MM.1S (cell line): ENCODE results near the gene KIRREL2.

Source experiments
- DNase-seq: peaks from one replicate; pipeline ENCODE4 v3.0.0-alpha.2; 2015
- H2AFZ ChIP-seq: fragments of 300-600 bp; sonication (generic); 2 replicates; pipeline ENCODE4 v1.6.0; 2016; ENCODE audit warnings: antibody characterized with exemption, low read length
- H3F3A ChIP-seq: fragments of 300-600 bp; sonication (generic); 2 replicates; pipeline ENCODE4 v1.6.1; 2016; ENCODE audit warnings: mild to moderate bottlenecking, antibody characterized with exemption, low read length, moderate library complexity, mixed read lengths; ENCODE audit not compliant: insufficient read depth
- H3K27ac ChIP-seq: fragments of 300-600 bp; sonication (generic); 2 replicates; pipeline ENCODE4 v1.5.1; 2016; ENCODE audit warnings: mild to moderate bottlenecking, low read length
- H3K27me3 ChIP-seq: fragments of 300-600 bp; sonication (generic); replicated peaks from 2 replicates; pipeline ENCODE4 v1.6.0; 2016; ENCODE audit warnings: low read length; ENCODE audit not compliant: insufficient read depth
- H3K36me3 ChIP-seq: fragments of 300-600 bp; sonication (generic); replicated peaks from 2 replicates; pipeline ENCODE4 v1.6.1; 2016; ENCODE audit warnings: mild to moderate bottlenecking, low read length, mixed read lengths; ENCODE audit not compliant: insufficient read depth
- H3K4me1 ChIP-seq: fragments of 300-600 bp; sonication (generic); 2 replicates; pipeline ENCODE4 v1.6.1; 2016; ENCODE audit warnings: low read length, mixed read lengths
- H3K4me2 ChIP-seq: fragments of 300-600 bp; sonication (generic); 2 replicates; pipeline ENCODE4 v1.6.0; 2016; ENCODE audit warnings: low read depth, low read length
- H3K4me3 ChIP-seq: fragments of 300-600 bp; sonication (generic); 2 replicates; pipeline ENCODE4 v1.5.1; 2016; ENCODE audit warnings: low read length, mixed read lengths
- H3K79me2 ChIP-seq: fragments of 300-600 bp; sonication (generic); 2 replicates; pipeline ENCODE4 v1.6.1; 2016; ENCODE audit warnings: mixed run types, low read length, mixed read lengths
- H3K9ac ChIP-seq: fragments of 300-600 bp; sonication (generic); 2 replicates; pipeline ENCODE4 v1.6.1; 2016; ENCODE audit warnings: low read length, mixed read lengths
- H3K9me2 ChIP-seq: fragments of 300-600 bp; sonication (generic); replicated peaks from 2 replicates; pipeline ENCODE4 v1.6.1; 2016; ENCODE audit warnings: mild to moderate bottlenecking, low read length, mixed read lengths; ENCODE audit not compliant: insufficient read depth
- H3K9me3 ChIP-seq: fragments of 300-600 bp; sonication (generic); replicated peaks from 2 replicates; pipeline ENCODE4 v1.6.1; 2016; ENCODE audit warnings: mild to moderate bottlenecking, low read length, mixed read lengths; ENCODE audit not compliant: insufficient read depth
- H4K20me1 ChIP-seq: fragments of 300-600 bp; sonication (generic); 2 replicates; pipeline ENCODE4 v1.6.1; 2016; ENCODE audit warnings: mild to moderate bottlenecking, low read length, moderate library complexity, mixed read lengths; ENCODE audit not compliant: insufficient read depth
- EZH2 ChIP-seq: fragments of 300-600 bp; sonication (generic); optimal IDR thresholded peaks from 2 replicates; pipeline ENCODE3; 2017; ENCODE audit warnings: low read depth, mild to moderate bottlenecking, antibody characterized with exemption, low read length, mixed read lengths
- EZH2phosphoT487 ChIP-seq: fragments of 300-600 bp; sonication (generic); IDR thresholded peaks from 2 replicates; pipeline ENCODE4 v1.6.1; 2018; ENCODE audit warnings: antibody characterized with exemption, low read length
- TF ChIP-seq, protein P1 (sequence below): fragments of 300-600 bp; sonication (generic); IDR thresholded peaks from 2 replicates; pipeline ENCODE4 v1.5.1; 2016; ENCODE audit warnings: antibody characterized with exemption, low read length, mixed read lengths

KIRREL2 gene

DNA sequence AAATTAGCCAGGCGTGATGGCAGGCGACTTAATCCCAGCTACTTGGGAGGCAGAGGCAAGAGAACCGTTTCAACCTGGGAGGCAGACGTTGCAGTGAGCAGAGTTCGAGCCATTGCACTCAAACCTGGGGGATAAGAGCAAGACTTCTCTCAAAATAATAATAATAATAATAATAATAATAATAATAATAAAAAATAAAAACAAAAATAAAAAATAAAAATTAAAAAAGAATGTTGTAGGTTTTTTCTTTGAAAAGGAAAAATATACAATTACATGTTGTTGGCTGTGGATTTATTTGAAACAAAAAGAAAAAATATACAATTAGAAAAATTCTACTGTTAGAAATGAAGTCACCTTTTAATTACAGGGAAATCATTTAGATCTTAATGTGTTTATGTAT is 32.6 kb upstream of the KIRREL2 start:
- DNase-seq = no peak
- Histone ChIP-seq H3K27ac (no peak overlapping the region), H3K4me1 (no peaks in the 10 kb centered on the region), H3K27me3 (peaks cover 62% of the 10 kb centered on the region), H3K4me3 (no peak overlapping the region), H3K36me3 (no peaks in the 10 kb centered on the region), H3F3A (no peaks in the 10 kb centered on the region), H4K20me1 (no peaks in the 10 kb centered on the region), H2AFZ (no peak overlapping the region), H3K4me2 (no peak overlapping the region), H3K9ac (no peak overlapping the region), H3K9me2 (no peaks in the 10 kb centered on the region), H3K79me2 (no peaks in the 10 kb centered on the region), H3K9me3 (no peaks in the 10 kb centered on the region)
- TF ChIP-seq, protein P1, sequence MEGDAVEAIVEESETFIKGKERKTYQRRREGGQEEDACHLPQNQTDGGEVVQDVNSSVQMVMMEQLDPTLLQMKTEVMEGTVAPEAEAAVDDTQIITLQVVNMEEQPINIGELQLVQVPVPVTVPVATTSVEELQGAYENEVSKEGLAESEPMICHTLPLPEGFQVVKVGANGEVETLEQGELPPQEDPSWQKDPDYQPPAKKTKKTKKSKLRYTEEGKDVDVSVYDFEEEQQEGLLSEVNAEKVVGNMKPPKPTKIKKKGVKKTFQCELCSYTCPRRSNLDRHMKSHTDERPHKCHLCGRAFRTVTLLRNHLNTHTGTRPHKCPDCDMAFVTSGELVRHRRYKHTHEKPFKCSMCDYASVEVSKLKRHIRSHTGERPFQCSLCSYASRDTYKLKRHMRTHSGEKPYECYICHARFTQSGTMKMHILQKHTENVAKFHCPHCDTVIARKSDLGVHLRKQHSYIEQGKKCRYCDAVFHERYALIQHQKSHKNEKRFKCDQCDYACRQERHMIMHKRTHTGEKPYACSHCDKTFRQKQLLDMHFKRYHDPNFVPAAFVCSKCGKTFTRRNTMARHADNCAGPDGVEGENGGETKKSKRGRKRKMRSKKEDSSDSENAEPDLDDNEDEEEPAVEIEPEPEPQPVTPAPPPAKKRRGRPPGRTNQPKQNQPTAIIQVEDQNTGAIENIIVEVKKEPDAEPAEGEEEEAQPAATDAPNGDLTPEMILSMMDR = no peak
- TF ChIP-seq EZH2phosphoT487 (no peak), EZH2 (no peak)

DNA sequence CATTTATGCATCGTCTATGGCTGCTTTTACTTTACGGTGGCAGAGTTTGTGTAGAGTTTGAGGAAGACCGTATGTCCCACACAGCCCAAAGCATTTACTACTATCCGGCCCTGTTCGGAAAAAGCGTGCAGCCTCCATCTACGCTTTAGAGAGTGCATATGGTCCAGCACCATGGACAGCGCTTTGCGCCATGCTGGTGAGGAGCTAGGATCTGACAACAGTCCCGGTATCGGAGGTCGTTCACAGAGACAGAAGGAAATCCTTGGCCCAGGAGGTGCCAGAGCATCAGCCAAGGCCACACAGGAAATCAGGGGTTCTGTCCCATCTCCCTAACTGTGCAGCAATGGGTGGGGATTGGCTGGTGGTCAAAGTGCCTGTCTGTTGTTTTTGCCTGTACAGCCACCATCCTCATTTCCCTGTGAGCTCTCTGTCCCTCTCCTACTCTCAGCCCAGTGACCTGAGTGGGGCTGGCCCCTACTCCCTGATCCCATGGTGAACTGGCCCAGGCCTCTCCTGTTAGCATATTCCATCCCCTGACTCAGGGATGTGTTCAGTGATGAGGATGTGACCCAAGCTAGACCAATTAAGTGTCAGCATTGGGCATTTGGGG is 27.9 kb upstream of the KIRREL2 start:
- Histone ChIP-seq H3K9me3 (no peaks in the 10 kb centered on the region), H3K9ac (no peak overlapping the region), H3K79me2 (no peaks in the 10 kb centered on the region), H3K4me1 (no peaks in the 10 kb centered on the region), H2AFZ (no peak overlapping the region), H3K4me3 (no peak overlapping the region), H3K9me2 (no peaks in the 10 kb centered on the region), H3K4me2 (no peak overlapping the region), H4K20me1 (no peaks in the 10 kb centered on the region), H3K27ac (no peak overlapping the region), H3K27me3 (peaks cover 68% of the 10 kb centered on the region), H3F3A (no peaks in the 10 kb centered on the region), H3K36me3 (no peaks in the 10 kb centered on the region)
- peak; percentile 44 for DNase-seq
- TF ChIP-seq, protein P1 = no peak
- no peak for TF ChIP-seq EZH2phosphoT487
- no peak for TF ChIP-seq EZH2

- no peak overlapping the region for H3K4me2 ChIP-seq
Measured at GRCh38 chr19:35830986-35831385, 25.7 kb upstream of the KIRREL2 start.

More at GRCh38 chr19:35830986-35831385, 25.7 kb upstream of the KIRREL2 start:
- TF ChIP-seq EZH2 = no peak
- TF ChIP-seq EZH2phosphoT487 = no peak
- TF ChIP-seq, protein P1 = no peak
- Histone ChIP-seq H3K4me1 (no peaks in the 10 kb centered on the region), H3K79me2 (no peaks in the 10 kb centered on the region), H3K27me3 (peaks cover 68% of the 10 kb centered on the region), H3K9me2 (no peaks in the 10 kb centered on the region), H3K9ac (no peak overlapping the region), H3K4me3 (no peak overlapping the region), H3K36me3 (no peaks in the 10 kb centered on the region), H3F3A (no peaks in the 10 kb centered on the region), H3K27ac (no peak overlapping the region), H4K20me1 (no peaks in the 10 kb centered on the region), H2AFZ (no peak overlapping the region), H3K9me3 (no peaks in the 10 kb centered on the region)
- no peak for DNase-seq
